UCSD-AML1 (cell line): ENCODE measurements around the gene ZBTB8A.
"Not testable (repeated sequence)": the region's sequence is repeated elsewhere in the genome, so short reads cannot be mapped to it uniquely, and the experiment has no call there.

Source experiments
- DNase-seq: peaks from one replicate; lab custom pipeline; 2025; ENCODE audit not compliant: unreplicated experiment; lab: John Stamatoyannopoulos, UW

ZBTB8A gene

GRCh38 chr1:32618673-32619221 is 79.5 kb downstream of the ZBTB8A start:
- no peak for DNase-seq

DNA sequence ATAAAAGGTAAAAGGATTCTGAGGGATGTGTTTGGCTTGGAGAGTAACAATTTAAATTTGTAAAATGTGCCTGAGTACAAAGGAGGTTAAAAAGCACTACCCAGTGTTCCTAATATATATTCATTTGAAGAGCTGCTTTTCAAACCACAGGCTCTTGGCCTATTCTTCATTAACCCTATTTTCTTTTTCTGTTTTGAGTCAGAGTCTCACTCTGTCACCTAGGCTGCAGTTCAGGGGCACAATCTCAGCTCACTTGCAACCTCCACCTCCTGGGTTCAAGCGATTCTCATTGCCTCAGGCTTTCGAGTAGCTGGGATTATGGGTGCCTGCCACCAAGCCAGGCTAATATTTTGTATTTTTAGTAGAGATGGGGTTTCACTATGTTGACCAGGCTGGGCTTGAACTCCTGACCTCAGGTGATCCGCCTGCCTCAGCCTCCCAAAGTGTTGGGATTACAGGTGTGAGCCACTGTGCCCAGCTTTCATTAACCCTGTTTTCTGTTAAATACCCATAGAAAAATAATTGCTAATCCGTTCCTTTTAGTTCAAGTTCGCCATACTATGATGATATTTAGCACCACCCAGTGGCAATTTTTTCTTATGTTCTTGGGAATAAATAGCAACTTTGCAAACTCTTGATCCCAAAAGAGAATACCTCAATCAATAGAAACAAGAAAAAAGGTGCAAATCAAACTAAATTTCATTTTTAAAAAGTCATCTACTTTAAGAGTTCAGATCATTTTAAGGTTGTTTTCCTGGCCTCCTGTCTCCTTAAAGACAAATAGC is 80.7 kb downstream of the ZBTB8A start:
- no peak for DNase-seq

GRCh38 chr1:32622205-32622604 is 83.0 kb downstream of the ZBTB8A start:
- no peak for DNase-seq

- no peak for DNase-seq
Measured at GRCh38 chr1:32622806-32623681, 83.8 kb downstream of the ZBTB8A start.

GRCh38 chr1:32623775-32624174 is 84.5 kb downstream of the ZBTB8A start:
- no peak for DNase-seq

DNA sequence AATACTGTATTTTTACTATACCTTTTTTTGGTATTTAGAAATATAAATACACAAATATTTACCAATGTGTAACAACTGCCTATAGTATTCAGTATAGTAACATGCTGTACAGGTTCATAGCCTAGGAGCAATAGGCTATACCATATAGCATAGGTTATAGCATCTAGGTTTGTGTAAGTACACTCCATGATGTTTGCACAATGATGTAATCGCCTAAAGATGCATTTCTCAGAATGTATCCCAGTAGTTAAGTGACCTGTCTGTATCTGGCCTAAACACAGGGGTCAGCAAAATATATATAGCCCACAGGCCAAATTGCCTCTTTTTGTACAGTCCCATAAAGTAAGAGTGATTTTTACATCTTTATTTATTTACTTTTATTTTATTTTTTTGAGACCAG is 86.9 kb downstream of the ZBTB8A start:
- DNase-seq: no peak

- DNase-seq: no peak
Measured at GRCh38 chr1:32627596-32628162, 88.5 kb downstream of the ZBTB8A start.

DNA sequence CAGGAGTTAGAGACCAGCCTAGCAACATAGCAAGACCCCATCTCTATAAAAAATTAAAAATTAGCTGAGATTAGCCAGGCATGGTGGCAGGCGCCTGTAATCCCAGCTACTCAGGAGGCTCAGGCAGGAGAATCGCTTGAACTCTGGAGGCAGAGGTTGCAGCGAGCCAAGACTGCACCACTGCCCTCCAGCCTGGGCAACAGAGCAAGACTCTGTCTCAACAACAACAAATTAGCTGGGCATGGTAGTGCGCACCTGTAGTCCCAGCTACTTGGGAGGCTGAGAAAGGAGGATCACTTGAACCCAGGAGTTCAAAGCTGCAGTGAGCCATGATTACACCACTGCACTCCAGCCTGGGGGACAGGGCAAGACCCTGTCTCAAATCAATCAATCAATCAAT is 90.9 kb downstream of the ZBTB8A start:
- not testable (repeated sequence) for DNase-seq

GRCh38 chr1:32632829-32633228 is 93.6 kb downstream of the ZBTB8A start:
- DNase-seq: no peak

- DNase-seq: no peak
Measured at GRCh38 chr1:32635508-32636277, 96.5 kb downstream of the ZBTB8A start.

DNA sequence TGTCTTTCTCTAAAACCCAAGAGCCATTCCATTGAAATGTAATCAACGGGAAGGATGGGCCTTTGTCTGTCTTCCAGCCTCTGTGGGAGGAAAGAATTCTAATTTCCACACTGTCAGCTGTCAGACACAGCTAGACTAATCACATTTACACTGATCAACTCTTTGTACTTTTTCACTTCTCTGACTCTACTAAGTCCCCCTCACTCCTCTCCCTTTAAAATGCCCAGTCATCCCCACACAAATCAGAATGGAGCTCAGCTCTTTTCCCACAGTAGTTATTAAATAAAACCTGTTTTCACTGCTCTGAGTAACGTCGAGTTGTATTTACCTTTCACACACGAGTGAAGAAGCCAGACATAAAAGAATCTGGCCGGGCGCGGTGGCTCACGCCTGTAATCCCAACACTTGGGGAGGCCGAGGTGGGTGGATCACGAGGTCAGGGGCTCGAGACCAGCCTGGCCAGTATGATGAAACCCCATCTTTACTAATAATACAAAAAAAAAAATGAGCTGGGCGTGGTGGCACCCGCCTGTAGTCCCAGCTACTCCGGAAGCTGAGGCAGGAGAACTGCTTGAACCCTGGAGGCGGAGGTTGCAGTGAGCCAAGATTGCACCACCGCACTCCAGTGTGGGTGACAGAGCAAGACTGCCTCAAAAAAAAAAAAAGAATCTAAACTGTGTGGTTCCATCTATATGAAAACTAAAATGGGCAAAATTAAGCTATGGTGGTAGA is 97.9 kb downstream of the ZBTB8A start:
- DNase-seq: no peak

GRCh38 chr1:32639489-32640075 is 100.4 kb downstream of the ZBTB8A start:
- no peak for DNase-seq

DNA sequence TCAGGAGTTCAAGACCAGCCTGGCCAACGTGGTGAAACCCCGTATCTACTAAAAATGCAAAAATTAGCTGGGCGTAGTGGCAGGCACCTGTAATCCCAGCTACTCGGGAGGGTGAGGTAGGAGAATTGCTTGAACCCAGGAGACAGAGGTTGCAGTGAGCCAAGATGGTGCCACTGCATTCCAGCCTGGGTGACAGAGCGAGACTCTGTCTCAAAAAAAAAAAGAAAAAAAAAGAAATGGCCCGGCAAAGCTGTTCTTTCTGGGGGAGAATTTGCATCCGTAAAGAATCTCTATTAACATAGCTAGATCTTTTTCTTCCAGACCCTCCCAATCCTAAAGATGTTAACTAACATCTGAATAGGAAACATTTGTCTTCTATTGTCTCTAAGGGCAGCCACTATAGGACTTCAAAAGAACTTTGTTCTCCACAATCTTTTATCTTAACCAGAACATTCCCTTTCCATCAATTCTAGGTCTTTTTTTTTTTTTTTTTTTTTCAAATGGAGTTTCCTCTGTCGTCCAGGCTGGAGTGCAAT is 103.1 kb downstream of the ZBTB8A start:
- DNase-seq: not testable (repeated sequence)

- no peak for DNase-seq
Measured at GRCh38 chr1:32644426-32644825, 105.2 kb downstream of the ZBTB8A start.

DNA sequence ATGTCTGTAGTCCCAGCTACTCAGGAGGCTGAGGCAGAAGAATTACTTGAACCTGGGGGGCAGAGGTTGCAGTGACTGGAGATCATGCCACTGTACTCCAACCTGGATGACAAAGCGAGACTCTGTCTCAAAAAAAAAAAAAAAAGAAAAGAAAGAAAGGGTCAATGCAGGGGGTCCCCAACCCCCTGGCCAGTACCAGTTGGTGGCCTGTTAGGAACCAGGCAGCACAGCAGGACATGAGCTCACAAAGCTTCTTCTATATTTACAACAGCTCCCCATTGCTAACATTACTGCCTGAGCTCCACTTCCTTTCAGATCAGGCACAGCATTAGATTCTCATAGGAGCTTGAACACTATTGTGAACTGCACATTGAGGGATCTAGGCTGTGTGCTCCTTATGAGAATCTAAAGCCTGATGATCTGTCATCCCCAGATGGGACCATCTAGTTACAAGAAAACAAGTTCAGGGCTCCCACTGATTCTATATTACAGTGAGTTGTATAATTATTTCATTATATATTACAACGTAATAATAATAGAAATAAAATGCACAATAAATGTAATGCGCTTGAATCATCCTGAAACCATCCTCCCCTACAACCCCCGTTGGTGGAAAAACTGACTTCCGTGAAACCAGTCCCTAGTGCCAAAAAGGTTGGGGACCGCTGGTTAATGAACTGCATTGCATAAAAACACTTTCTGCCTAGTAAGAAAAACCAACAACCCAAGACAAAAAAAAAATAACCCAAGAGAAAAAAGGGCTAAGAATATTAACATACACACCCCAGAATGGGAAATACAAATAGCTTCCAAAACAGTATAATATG is 108.3 kb downstream of the ZBTB8A start:
- no peak for DNase-seq

DNA sequence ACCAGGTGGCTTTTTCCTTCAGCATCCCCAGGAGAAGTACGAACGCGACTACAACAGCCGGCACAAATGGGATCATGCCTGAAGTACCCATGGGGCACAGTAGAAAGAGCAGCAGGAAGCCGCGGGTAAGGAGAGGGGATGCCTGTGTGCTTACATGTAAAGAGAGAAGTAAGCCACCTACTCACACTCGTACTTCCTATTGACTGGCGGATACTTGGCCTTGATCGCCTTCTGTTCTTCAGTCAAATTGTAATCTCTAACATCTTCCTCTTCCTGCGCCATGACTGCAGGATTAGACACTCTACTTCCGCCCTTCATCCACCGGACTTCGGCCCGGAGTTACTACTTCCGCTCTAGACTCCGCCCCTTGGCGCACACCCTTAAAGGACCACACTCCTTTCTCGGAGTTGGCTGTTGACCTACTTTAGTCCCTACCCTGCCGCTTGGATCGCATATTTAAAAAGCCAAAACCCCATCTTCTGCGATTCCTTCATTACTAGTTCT is 111.1 kb downstream of the ZBTB8A start, which contains the start of gene ZBTB8OS:
TSS of gene ZBTB8OS (minus strand) at position 303 of the 504 bp plus-strand sequence. CDS start at position 282, 21 bp downstream.
- peak; percentile 86 for DNase-seq

DNA sequence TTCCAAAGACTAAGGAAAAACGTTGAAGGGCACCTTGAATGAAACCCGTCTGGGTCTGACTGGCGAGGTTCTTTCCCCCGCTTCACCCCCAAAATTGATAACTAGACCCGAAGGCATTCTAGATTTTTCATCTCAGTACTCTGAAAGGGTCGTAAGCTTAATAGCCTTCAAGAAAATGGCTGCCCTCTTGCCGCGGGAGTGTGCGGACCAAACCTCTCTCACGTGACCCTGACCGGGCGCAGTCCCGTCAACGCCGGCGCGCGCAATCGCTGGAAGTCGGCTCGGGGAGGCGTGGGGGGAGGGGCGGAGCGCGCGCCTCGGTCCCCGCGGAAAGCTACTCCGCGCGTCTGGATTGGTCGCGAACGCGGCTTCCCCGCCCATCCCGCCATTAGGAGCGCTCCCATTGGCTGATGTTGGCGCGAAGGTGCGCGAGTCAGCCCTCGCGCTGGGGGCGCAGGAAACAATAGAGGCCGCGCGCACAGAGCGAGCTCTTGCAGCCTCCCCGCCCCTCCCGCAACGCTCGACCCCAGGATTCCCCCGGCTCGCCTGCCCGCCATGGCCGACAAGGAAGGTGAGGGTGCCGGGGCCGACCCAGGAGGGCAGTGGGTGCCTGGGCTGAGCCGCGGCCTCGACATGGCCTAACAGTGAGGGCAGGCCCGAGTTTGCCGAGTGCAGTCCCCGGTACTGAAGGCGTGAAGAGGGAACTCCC is 111.7 kb downstream of the ZBTB8A start, which contains the start of gene RBBP4:
TSS of gene RBBP4 (plus strand) at position 457 of the 709 bp plus-strand sequence. CDS start at position 556, 99 bp downstream.
- DNase-seq: peak; percentile 99
